ENCODE data around the gene DTNA. TPM values are rescaled to one million over a fixed set of nuclear protein-coding genes. Genes with fewer than 3 reads are reported as not detected.

The DTNA gene
- total RNA-seq, 2 experiments from 2014 or later = not detected

DNA sequence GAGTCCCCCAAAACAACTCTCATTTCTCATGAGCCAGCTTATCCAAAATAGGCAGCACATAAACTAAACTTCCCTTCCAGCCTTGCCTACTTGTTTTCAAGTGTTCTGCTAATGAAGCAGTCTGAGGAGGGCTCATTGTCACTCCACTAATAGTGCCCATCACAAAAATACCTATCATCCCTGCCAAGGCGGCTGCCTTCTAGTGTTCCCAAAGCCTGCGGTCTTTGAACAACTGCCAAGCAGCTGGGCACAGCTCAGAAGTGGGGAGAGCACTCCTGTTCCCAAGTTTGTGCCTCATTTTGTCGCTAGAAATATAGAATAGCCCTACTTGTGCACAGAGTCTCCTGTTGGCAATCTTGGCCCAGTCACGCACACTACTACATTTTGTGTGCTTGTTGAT is 50.3 kb downstream of the DTNA start:
- POLR2A ChIA-PET = no interaction called here
- no peaks in the 10 kb centered on the region for H3K9me3 ChIP-seq (ENCODE audit: control insufficient read depth in 1 of 2, insufficient read depth in 1 of 2, low read length in 2 of 2)
- CTCF ChIA-PET = no interaction called here
- no peaks in the 10 kb centered on the region for H3K4me1 ChIP-seq (ENCODE audit: insufficient read depth, low read length)
- H3K4me3 Mint-ChIP-seq = no peak overlapping the region
- peaks cover 0 to 7% of the 10 kb centered on the region in 2 experiments for H3K27me3 ChIP-seq (ENCODE audit: control insufficient read depth in 1 of 2, insufficient read depth in 2 of 2, low read length in 2 of 2)
- TF ChIP-seq, protein P1, sequence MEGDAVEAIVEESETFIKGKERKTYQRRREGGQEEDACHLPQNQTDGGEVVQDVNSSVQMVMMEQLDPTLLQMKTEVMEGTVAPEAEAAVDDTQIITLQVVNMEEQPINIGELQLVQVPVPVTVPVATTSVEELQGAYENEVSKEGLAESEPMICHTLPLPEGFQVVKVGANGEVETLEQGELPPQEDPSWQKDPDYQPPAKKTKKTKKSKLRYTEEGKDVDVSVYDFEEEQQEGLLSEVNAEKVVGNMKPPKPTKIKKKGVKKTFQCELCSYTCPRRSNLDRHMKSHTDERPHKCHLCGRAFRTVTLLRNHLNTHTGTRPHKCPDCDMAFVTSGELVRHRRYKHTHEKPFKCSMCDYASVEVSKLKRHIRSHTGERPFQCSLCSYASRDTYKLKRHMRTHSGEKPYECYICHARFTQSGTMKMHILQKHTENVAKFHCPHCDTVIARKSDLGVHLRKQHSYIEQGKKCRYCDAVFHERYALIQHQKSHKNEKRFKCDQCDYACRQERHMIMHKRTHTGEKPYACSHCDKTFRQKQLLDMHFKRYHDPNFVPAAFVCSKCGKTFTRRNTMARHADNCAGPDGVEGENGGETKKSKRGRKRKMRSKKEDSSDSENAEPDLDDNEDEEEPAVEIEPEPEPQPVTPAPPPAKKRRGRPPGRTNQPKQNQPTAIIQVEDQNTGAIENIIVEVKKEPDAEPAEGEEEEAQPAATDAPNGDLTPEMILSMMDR (IDR thresholded peaks at IDR 0.05) = no peak
- H3K36me3 ChIP-seq (ENCODE audit: insufficient read depth, low read length) = no peaks in the 10 kb centered on the region
- H3K9me3 Mint-ChIP-seq = no peaks in the 10 kb centered on the region
- H3K27ac ChIP-seq (ENCODE audit: low read depth in 1 of 2, low read length in 2 of 2) = no peak overlapping the region
- no peak overlapping the region for H3K27ac Mint-ChIP-seq
- ATAC-seq (ENCODE audit: poor library complexity) (no peak), DNase-seq (no peak)
- H3K36me3 Mint-ChIP-seq (ENCODE audit: low read depth) = no peaks in the 10 kb centered on the region
- H3K4me1 Mint-ChIP-seq (ENCODE audit: low read depth) = no peaks in the 10 kb centered on the region
- H3K27me3 Mint-ChIP-seq = peaks cover 18% of the 10 kb centered on the region
- intact Hi-C loops (cut with DNase I, micrococcal nuclease) = no loop called here
- no peak overlapping the region for H3K4me3 ChIP-seq (ENCODE audit: low read length)

DNA sequence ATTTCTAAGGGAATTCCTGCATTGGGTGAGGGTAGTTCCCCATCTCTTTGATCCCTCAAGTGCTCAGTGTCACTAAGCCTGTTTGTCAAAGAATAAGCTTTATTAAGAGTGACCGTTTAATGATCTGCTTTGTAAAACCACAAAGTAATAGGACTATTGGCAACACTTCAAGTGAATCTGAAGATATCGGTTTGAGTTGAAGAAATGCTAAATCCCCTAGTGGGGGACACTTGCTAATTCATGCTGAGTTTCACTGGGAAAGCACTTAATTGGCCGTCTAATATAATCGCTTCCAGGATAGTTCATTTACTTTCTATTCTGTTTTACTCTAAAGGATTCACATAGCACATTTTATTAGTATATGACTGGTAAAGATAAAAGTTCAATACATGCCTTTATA is 54.4 kb downstream of the DTNA start:
- POLR2A ChIA-PET = no interaction called here
- Mint-ChIP-seq H3K4me3 (no peak overlapping the region), H3K36me3 (ENCODE audit: low read depth) (no peaks in the 10 kb centered on the region), H3K27me3 (peaks cover 14% of the 10 kb centered on the region), H3K4me1 (ENCODE audit: low read depth) (no peaks in the 10 kb centered on the region), H3K9me3 (no peaks in the 10 kb centered on the region), H3K27ac (no peak overlapping the region)
- intact Hi-C loops (cut with DNase I, micrococcal nuclease) = no loop called here
- no peak overlapping the region for H3K27ac ChIP-seq (ENCODE audit: low read depth in 1 of 2, low read length in 2 of 2)
- ATAC-seq (ENCODE audit: poor library complexity) = no peak
- no peaks in the 10 kb centered on the region for H3K9me3 ChIP-seq (ENCODE audit: control insufficient read depth in 1 of 2, insufficient read depth in 1 of 2, low read length in 2 of 2)
- CTCF ChIA-PET = no interaction called here
- peaks cover 0 to 7% of the 10 kb centered on the region in 2 experiments for H3K27me3 ChIP-seq (ENCODE audit: control insufficient read depth in 1 of 2, insufficient read depth in 2 of 2, low read length in 2 of 2)
- no peaks in the 10 kb centered on the region for H3K36me3 ChIP-seq (ENCODE audit: insufficient read depth, low read length)
- TF ChIP-seq, protein P1 (IDR thresholded peaks at IDR 0.05) = no peak
- no peak overlapping the region for H3K4me3 ChIP-seq (ENCODE audit: low read length)
- H3K4me1 ChIP-seq (ENCODE audit: insufficient read depth, low read length) = no peaks in the 10 kb centered on the region
- no peak for DNase-seq

DNA sequence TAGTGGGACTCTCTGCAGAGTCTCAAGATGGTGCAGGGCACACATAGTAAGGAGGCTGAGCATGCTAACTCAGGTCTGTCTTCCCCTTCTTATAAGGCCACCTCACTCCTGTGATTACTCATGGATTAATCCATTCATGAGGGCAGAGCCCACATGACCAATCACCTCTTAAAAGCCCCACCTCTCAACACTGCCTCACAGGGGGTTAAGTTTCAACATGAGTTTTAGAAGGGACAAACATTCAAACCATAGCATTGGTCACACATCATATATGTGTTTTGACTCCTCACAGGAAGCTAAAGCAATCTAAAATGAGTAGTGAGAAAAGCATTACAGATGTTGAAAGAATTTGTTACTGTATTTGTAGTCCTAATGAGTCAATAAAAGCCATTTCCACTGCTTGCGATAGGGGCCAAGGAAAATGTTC is 57.5 kb downstream of the DTNA start:
- intact Hi-C loops (cut with DNase I, micrococcal nuclease) = no loop called here
- Histone ChIP-seq H3K9me3 (ENCODE audit: control insufficient read depth in 1 of 2, insufficient read depth in 1 of 2, low read length in 2 of 2) (no peaks in the 10 kb centered on the region), H3K27me3 (ENCODE audit: control insufficient read depth in 1 of 2, insufficient read depth in 2 of 2, low read length in 2 of 2) (peaks cover 0 to 2% of the 10 kb centered on the region in 2 experiments), H3K4me3 (ENCODE audit: low read length) (no peak overlapping the region), H3K36me3 (ENCODE audit: insufficient read depth, low read length) (no peaks in the 10 kb centered on the region), H3K27ac (ENCODE audit: low read depth in 1 of 2, low read length in 2 of 2) (no peak overlapping the region), H3K4me1 (ENCODE audit: insufficient read depth, low read length) (no peaks in the 10 kb centered on the region)
- TF ChIP-seq, protein P1 (IDR thresholded peaks at IDR 0.05) = no peak
- H3K36me3 Mint-ChIP-seq (ENCODE audit: low read depth) = no peaks in the 10 kb centered on the region
- H3K9me3 Mint-ChIP-seq = no peaks in the 10 kb centered on the region
- H3K27me3 Mint-ChIP-seq = peaks cover 10% of the 10 kb centered on the region
- H3K4me1 Mint-ChIP-seq (ENCODE audit: low read depth) = no peaks in the 10 kb centered on the region
- POLR2A ChIA-PET = no interaction called here
- CTCF ChIA-PET = no interaction called here
- no peak overlapping the region for H3K4me3 Mint-ChIP-seq
- no peak overlapping the region for H3K27ac Mint-ChIP-seq
- DNase-seq (no peak), ATAC-seq (ENCODE audit: poor library complexity) (no peak)

Data from CD4-positive, alpha-beta T cell (primary cell).